Measurements from ENCODE around the gene TRPM4.
"Not testable (repeated sequence)": the region's sequence is repeated elsewhere in the genome, so short reads cannot be mapped to it uniquely, and the experiment has no call there.

The TRPM4 gene

GRCh38 chr19:49186108-49186507 lies 28.5 kb downstream of the TRPM4 start:
- in situ Hi-C loops (cut with HindIII; ENCODE audit: low sequenced_read_pairs) = no loop called here

- in situ Hi-C loops (cut with HindIII; ENCODE audit: low sequenced_read_pairs) = no loop called here
These were observed 31.1 kb downstream of the TRPM4 start for GRCh38 chr19:49188626-49189200.

- in situ Hi-C loops (cut with HindIII; ENCODE audit: low sequenced_read_pairs) = no loop called here
These were observed 31.7 kb downstream of the TRPM4 start for GRCh38 chr19:49189259-49189658.

GRCh38 chr19:49190781-49191180 lies 33.2 kb downstream of the TRPM4 start:
- in situ Hi-C loops (cut with HindIII; ENCODE audit: low sequenced_read_pairs) = no loop called here

- in situ Hi-C loops (cut with HindIII; ENCODE audit: low sequenced_read_pairs) = no loop called here
These were observed 36.3 kb downstream of the TRPM4 start for GRCh38 chr19:49193822-49194394.

- in situ Hi-C loops (cut with HindIII; ENCODE audit: low sequenced_read_pairs) = no loop called here
These were observed 36.8 kb downstream of the TRPM4 start for GRCh38 chr19:49194408-49194807.

GRCh38 chr19:49196527-49197240 lies 39.1 kb downstream of the TRPM4 start:
- in situ Hi-C loops (cut with HindIII; ENCODE audit: low sequenced_read_pairs) = no loop called here

GRCh38 chr19:49200238-49200862 lies 42.8 kb downstream of the TRPM4 start:
- in situ Hi-C loops (cut with HindIII; ENCODE audit: low sequenced_read_pairs) = no loop called here

GRCh38 chr19:49201042-49201441 lies 43.5 kb downstream of the TRPM4 start:
- in situ Hi-C loops (cut with HindIII; ENCODE audit: low sequenced_read_pairs) = no loop called here

GRCh38 chr19:49205114-49205513 lies 47.5 kb downstream of the TRPM4 start:
- in situ Hi-C loops (cut with HindIII; ENCODE audit: low sequenced_read_pairs) = no loop called here

- in situ Hi-C loops (cut with HindIII; ENCODE audit: low sequenced_read_pairs) = not testable (repeated sequence)
These were observed 51.9 kb downstream of the TRPM4 start for GRCh38 chr19:49209502-49209901.

GRCh38 chr19:49210108-49210900 lies 52.7 kb downstream of the TRPM4 start:
- in situ Hi-C loops (cut with HindIII; ENCODE audit: low sequenced_read_pairs) = no loop called here

GRCh38 chr19:49210901-49211451 lies 53.4 kb downstream of the TRPM4 start:
- in situ Hi-C loops (cut with HindIII; ENCODE audit: low sequenced_read_pairs) = no loop called here

- in situ Hi-C loops (cut with HindIII; ENCODE audit: low sequenced_read_pairs) = no loop called here
These were observed 54.6 kb downstream of the TRPM4 start for GRCh38 chr19:49212016-49212701.

GRCh38 chr19:49213791-49214190 lies 56.2 kb downstream of the TRPM4 start:
- in situ Hi-C loops (cut with HindIII; ENCODE audit: low sequenced_read_pairs) = no loop called here

- in situ Hi-C loops (cut with HindIII; ENCODE audit: low sequenced_read_pairs) = no loop called here
These were observed 57.1 kb downstream of the TRPM4 start for GRCh38 chr19:49214701-49215100.

GRCh38 chr19:49216071-49216470 lies 58.5 kb downstream of the TRPM4 start:
- in situ Hi-C loops (cut with HindIII; ENCODE audit: low sequenced_read_pairs) = no loop called here

GRCh38 chr19:49217382-49217781 lies 59.8 kb downstream of the TRPM4 start:
- in situ Hi-C loops (cut with HindIII; ENCODE audit: low sequenced_read_pairs) = no loop called here

- in situ Hi-C loops (cut with HindIII; ENCODE audit: low sequenced_read_pairs) = no loop called here
These were observed 64.4 kb downstream of the TRPM4 start for GRCh38 chr19:49222011-49222410.

- in situ Hi-C loops (cut with HindIII; ENCODE audit: low sequenced_read_pairs) = no loop called here
These were observed 64.9 kb downstream of the TRPM4 start for GRCh38 chr19:49222528-49222927.
